A673 (cell line): ENCODE measurements around the gene PIGQ. TPM values are rescaled to one million over a fixed set of nuclear protein-coding genes. Genes with fewer than 3 reads are reported as not detected.

ENCODE experiments used
- BruUV-seq: library from RNA; stranded (reverse); fragments of 400-500 nt; replicated peaks from 2 replicates; lab custom pipeline; 2021; lab: Mats Ljungman, UMichigan
- CTCF ChIA-PET: fragments of 300-600 bp; sonication (Branson Sonifier 250); formaldehyde crosslinking; loops from one replicate; lab custom pipeline; 2022; ENCODE audit warnings: antibody characterized with exemption; lab: Charles Lee
- POLR2A ChIA-PET: fragments of 300-600 bp; sonication (Branson Sonifier 250); formaldehyde crosslinking; loops from one replicate; lab custom pipeline; 2022; ENCODE audit warnings: antibody characterized with exemption; ENCODE audit not compliant: low non-redundant PET; lab: Charles Lee
- DNase-seq: peaks from one replicate; pipeline ENCODE4 v3.0.0-alpha.2; 2015; ENCODE audit warnings: low spot score
- H3K27ac ChIP-seq: fragments of 200-600 bp; sonication (generic); 2 replicates; pipeline ENCODE4 v1.5.1; 2016; ENCODE audit warnings: mixed run types, low read depth, mild to moderate bottlenecking, mixed read lengths, antibody characterized with exemption, low read length; ENCODE audit not compliant: poor library complexity, severe bottlenecking
- H3K27me3 ChIP-seq: fragments of 200-600 bp; sonication (generic); replicated peaks from 2 replicates; pipeline ENCODE4 v1.6.1; 2017; ENCODE audit warnings: mixed run types, low read depth, mild to moderate bottlenecking, mixed read lengths, antibody characterized with exemption, low read length; ENCODE audit not compliant: insufficient read depth, poor library complexity
- H3K36me3 ChIP-seq: fragments of 200-600 bp; sonication (generic); 2 replicates; pipeline ENCODE4 v1.6.1; 2016; ENCODE audit warnings: mixed run types, mild to moderate bottlenecking, mixed read lengths, antibody characterized with exemption, low read length; ENCODE audit not compliant: insufficient read depth, poor library complexity, severe bottlenecking
- H3K4me1 ChIP-seq: fragments of 200-600 bp; sonication (generic); 2 replicates; pipeline ENCODE4 v1.6.1; 2017; ENCODE audit warnings: mixed run types, mild to moderate bottlenecking, mixed read lengths, antibody characterized with exemption, low read length; ENCODE audit not compliant: insufficient read depth, poor library complexity, severe bottlenecking
- H3K4me3 ChIP-seq: fragments of 200-600 bp; sonication (generic); 2 replicates; pipeline ENCODE4 v1.5.1; 2016; ENCODE audit warnings: low read depth, mixed run types, mild to moderate bottlenecking, mixed read lengths, low read length; ENCODE audit not compliant: poor library complexity, severe bottlenecking
- H3K9me3 ChIP-seq: fragments of 200-600 bp; sonication (generic); 2 replicates; pipeline ENCODE4 v1.6.1; 2016; ENCODE audit warnings: mixed run types, low read depth, mild to moderate bottlenecking, mixed read lengths, antibody characterized with exemption, low read length; ENCODE audit not compliant: poor library complexity, severe bottlenecking
- EZH2 ChIP-seq: fragments of 200-600 bp; sonication (generic); IDR thresholded peaks from 2 replicates; pipeline ENCODE4 v1.6.1; 2017; ENCODE audit warnings: borderline replicate concordance, low read depth, mild to moderate bottlenecking, mixed read lengths, antibody characterized with exemption, low read length; ENCODE audit not compliant: poor library complexity, severe bottlenecking
- intact Hi-C: fragments of 100-400 bp; cut with micrococcal nuclease; formaldehyde crosslinking; loops from one replicate; pipeline ENCODE4 v1.10.0; 2022; ENCODE audit not compliant: unreplicated experiment
- total RNA-seq: library from RNA; stranded (reverse); gene quantifications from 2 replicates; pipeline ENCODE4 v1.2.3, GENCODE V29; 2021
- TF ChIP-seq, protein P1 (sequence below): fragments of 300-800, 200-600 bp; sonication (generic); conservative IDR thresholded peaks from 2 replicates; pipeline ENCODE4 v1.5.1; 2017; ENCODE audit warnings: low read depth, mild to moderate bottlenecking, antibody characterized with exemption, low read length, moderate library complexity, mixed read lengths

PIGQ gene
- total RNA-seq, 1 experiment from 2014 or later, result 59.4 TPM

DNA sequence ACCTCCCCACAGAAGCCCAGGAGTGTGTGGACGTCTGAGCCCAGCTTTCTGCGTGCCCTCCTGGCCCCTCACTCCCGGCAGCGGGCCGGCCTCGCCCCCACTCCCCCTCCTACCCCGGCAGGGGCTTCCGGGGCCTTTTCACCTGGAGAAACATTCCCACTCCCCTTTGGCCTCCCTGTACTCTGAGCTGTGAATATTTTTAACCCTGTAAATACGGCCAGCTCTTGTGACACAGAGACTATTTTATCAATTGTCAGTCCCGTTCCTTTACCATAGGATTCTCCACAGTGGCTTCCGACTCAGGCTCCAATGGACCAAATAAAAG is 15.5 kb upstream of the PIGQ start:
- intact Hi-C loops, result no loop called here
- H3K4me1 ChIP-seq, result no peaks in the 10 kb centered on the region
- DNase-seq, result no peak
- peaks cover 12% of the 10 kb centered on the region for H3K27me3 ChIP-seq
- no peaks in the 10 kb centered on the region for H3K9me3 ChIP-seq
- no peak for TF ChIP-seq EZH2
- TF ChIP-seq, protein P1, sequence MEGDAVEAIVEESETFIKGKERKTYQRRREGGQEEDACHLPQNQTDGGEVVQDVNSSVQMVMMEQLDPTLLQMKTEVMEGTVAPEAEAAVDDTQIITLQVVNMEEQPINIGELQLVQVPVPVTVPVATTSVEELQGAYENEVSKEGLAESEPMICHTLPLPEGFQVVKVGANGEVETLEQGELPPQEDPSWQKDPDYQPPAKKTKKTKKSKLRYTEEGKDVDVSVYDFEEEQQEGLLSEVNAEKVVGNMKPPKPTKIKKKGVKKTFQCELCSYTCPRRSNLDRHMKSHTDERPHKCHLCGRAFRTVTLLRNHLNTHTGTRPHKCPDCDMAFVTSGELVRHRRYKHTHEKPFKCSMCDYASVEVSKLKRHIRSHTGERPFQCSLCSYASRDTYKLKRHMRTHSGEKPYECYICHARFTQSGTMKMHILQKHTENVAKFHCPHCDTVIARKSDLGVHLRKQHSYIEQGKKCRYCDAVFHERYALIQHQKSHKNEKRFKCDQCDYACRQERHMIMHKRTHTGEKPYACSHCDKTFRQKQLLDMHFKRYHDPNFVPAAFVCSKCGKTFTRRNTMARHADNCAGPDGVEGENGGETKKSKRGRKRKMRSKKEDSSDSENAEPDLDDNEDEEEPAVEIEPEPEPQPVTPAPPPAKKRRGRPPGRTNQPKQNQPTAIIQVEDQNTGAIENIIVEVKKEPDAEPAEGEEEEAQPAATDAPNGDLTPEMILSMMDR, result no peak
- POLR2A ChIA-PET, result no interaction called here
- H3K27ac ChIP-seq, result no peak overlapping the region
- H3K36me3 ChIP-seq, result peaks cover 9% of the 10 kb centered on the region
- no peak overlapping the region for H3K4me3 ChIP-seq
- no TSS peak for BruUV-seq
- CTCF ChIA-PET, result no interaction called here

DNA sequence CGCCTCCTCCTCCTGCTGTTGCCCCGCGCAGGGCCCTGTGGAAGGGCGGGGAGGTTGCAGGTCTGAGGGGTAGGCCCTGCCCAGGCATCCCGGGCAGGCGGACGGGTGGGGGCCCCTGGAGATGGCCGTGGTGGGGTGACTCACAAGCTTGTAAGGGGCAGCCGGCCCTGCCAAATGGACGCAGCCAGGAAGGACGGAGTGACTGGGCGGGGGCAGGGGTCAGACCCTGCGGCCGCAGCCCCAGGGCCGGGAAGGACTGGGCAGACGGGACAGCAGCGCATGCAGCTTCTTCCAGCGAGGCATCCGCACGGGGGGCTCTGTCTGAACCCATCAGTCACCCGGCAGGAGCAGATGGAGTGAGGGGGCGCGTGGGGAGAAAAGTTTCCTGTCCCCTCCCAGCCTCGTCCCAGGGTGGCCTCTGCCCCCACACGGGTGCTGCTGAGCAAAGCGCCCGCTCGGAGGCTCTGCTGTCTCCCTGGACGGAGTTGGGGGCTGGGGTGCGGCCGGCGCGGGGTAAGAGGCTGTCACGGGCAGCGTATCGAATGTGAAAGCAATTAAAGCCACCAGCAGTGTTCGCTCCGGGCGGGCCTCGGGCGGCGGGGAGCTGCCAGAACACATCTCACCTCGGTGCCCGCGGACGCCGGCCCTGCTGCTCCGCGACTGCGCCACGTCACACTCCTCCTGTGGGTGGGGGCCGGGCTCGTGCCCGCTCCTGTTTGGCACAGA is 15.0 kb upstream of the PIGQ start:
- no peak for TF ChIP-seq EZH2
- TF ChIP-seq, protein P1, result no peak
- Histone ChIP-seq H3K36me3 (peaks cover 6% of the 10 kb centered on the region), H3K27ac (no peak overlapping the region), H3K4me1 (no peaks in the 10 kb centered on the region), H3K4me3 (no peak overlapping the region), H3K27me3 (peaks cover 17% of the 10 kb centered on the region), H3K9me3 (no peaks in the 10 kb centered on the region)
- intact Hi-C loops, result no loop called here
- BruUV-seq, result no TSS peak
- ChIA-PET CTCF (no interaction called here), POLR2A (no interaction called here)
- DNase-seq, result no peak

DNA sequence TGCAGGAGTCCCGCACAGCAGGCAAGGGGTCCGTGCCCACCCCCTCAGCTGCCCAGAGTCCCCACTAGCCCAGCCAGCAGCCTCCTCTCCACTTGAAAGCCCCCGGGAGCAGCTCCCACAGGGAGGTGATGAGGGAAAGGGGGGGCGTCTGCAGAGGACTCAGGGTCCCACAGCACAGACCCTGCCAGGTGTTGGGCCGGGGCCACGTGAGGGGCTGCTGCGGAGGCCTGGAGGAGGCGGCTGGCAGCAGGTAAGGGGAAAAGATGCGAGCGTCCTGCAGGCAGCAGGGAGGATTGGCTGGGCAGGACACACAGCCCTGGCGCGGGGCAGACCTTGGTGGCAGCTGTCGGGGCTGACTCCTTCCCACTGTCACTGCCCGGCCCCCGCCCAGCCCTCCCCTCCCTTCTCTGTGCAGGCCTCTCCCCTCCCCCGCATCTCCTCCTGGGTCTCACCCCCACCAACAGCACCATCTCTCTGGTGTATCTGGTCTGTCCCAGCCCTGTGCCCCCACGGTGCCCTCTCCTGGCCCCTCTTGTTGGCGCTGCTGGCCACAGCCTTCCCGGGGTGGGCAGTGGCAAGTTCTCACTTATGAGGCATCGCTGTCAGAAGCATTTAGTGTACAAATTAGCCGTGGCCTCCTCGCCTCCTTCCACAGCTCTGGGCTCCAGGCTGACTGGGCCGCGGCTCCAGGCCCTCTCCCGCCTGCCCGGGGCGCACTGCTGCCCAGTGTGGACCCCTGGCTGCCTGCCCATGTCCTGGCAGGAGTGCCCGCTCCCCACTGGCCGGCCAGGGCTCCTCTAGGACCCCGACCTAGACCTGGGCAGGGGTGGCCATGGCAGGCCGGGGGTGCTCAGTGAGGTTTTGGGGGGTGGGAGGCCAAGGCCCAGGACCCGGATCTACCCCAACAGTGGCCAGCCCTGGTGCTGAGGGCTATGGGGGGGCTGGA is 14.0 kb upstream of the PIGQ start:
- ChIA-PET POLR2A (no interaction called here), CTCF (no interaction called here)
- peaks cover 26% of the 10 kb centered on the region for H3K27me3 ChIP-seq
- BruUV-seq, result no TSS peak
- H3K36me3 ChIP-seq, result peaks cover 6% of the 10 kb centered on the region
- DNase-seq, result no peak
- H3K4me1 ChIP-seq, result no peaks in the 10 kb centered on the region
- H3K9me3 ChIP-seq, result no peaks in the 10 kb centered on the region
- intact Hi-C loops, result no loop called here
- H3K27ac ChIP-seq, result no peak overlapping the region
- H3K4me3 ChIP-seq, result no peak overlapping the region
- TF ChIP-seq, protein P1, result no peak
- no peak for TF ChIP-seq EZH2
